Ovary (tissue), 3 donors: ENCODE results near the gene MAGI1.

Source experiments
- EP300 ChIP-seq: sonication (generic); formaldehyde crosslinking; IDR thresholded peaks from one replicate; pipeline ENCODE4 v1.6.1; 2017; ENCODE audit warnings: antibody characterized with exemption
- TF ChIP-seq, protein P1 (sequence below), 3 donors: fragments of 450-650 bp in 2 of 3; fragments of 200-600 bp in 1 of 3; IDR thresholded peaks; one replicate each; pipeline versions ENCODE4 v1.5.1 to v1.8.0; 2016 to 2022; ENCODE audit warnings: antibody characterized with exemption in 3 of 3, mild to moderate bottlenecking in 1 of 3
- donor health status: DM: no; HTN: no; CAD: no.

DNA sequence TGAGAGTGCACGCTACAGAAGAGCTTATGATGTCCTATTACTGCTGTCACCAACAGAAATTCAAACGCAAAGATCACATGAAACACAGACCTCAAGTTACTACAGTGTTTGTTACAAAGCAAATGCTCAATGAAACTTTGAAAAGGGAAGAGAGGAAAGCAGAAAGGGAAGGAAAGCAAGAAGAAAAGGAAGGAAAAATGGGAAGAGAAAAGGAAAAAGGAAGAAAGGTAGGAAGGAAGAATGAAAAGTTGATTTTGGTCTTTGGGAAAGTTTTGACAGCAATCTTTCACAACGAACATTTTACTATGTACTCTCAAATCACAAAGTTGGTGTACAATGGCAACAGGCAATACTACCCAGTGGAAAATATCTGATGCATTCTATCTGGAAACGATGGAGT lies 514.8 kb downstream of the MAGI1 start:
- TF ChIP-seq, protein P1, sequence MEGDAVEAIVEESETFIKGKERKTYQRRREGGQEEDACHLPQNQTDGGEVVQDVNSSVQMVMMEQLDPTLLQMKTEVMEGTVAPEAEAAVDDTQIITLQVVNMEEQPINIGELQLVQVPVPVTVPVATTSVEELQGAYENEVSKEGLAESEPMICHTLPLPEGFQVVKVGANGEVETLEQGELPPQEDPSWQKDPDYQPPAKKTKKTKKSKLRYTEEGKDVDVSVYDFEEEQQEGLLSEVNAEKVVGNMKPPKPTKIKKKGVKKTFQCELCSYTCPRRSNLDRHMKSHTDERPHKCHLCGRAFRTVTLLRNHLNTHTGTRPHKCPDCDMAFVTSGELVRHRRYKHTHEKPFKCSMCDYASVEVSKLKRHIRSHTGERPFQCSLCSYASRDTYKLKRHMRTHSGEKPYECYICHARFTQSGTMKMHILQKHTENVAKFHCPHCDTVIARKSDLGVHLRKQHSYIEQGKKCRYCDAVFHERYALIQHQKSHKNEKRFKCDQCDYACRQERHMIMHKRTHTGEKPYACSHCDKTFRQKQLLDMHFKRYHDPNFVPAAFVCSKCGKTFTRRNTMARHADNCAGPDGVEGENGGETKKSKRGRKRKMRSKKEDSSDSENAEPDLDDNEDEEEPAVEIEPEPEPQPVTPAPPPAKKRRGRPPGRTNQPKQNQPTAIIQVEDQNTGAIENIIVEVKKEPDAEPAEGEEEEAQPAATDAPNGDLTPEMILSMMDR (IDR thresholded peaks at IDR 0.05): no peak
- no peak for TF ChIP-seq EP300
